GM12891 (cell line): Measurements from ENCODE around the gene FOXK1.

ENCODE experiments used
- DNase-seq: peaks from one replicate; pipeline ENCODE4 v3.0.0; 2011; ENCODE audit warnings: low spot score; ENCODE audit not compliant: insufficient read length
- FAIRE-seq: peaks from 2 replicates; lab custom pipeline; 2011; peaks lifted over from hg19 to GRCh38; lab: Jason Lieb, UNC
- PAX5 ChIP-seq: IDR thresholded peaks from 2 replicates; pipeline ENCODE4 v1.6.1; 2011; ENCODE audit warnings: low read length, moderate library complexity, mild to moderate bottlenecking; ENCODE audit not compliant: insufficient read depth, severe bottlenecking
- POLR2A ChIP-seq: IDR thresholded peaks from 2 replicates; pipeline ENCODE4 v1.6.1; 2011; ENCODE audit warnings: low read depth, low read length, control low read depth
- POLR2AphosphoS5 ChIP-seq: IDR thresholded peaks from 2 replicates; pipeline ENCODE4 v1.6.1; 2011; ENCODE audit warnings: low read depth, low read length, control low read depth
- POU2F2 ChIP-seq: IDR thresholded peaks from 2 replicates; pipeline ENCODE4 v1.6.1; 2011; ENCODE audit warnings: low read depth, mild to moderate bottlenecking, control low read depth, low read length, moderate library complexity
- SPI1 ChIP-seq: IDR thresholded peaks from 2 replicates; pipeline ENCODE4 v1.6.1; 2011; ENCODE audit warnings: low read depth, low read length, control low read depth
- TAF1 ChIP-seq: IDR thresholded peaks from 2 replicates; pipeline ENCODE4 v1.6.1; 2011; ENCODE audit warnings: low read depth, low read length, control low read depth

Gene FOXK1

GRCh38 chr7:4771737-4772136, 89.6 kb downstream of the FOXK1 start:
- TF ChIP-seq PAX5, result no peak
- no peak for TF ChIP-seq SPI1
- no peak for TF ChIP-seq POU2F2
- no peak for TF ChIP-seq TAF1
- no peak for TF ChIP-seq POLR2AphosphoS5
- no peak for TF ChIP-seq POLR2A
- DNase-seq, result no peak
- FAIRE-seq, result no peak

GRCh38 chr7:4772306-4772705, 90.2 kb downstream of the FOXK1 start:
- FAIRE-seq (no peak), DNase-seq (no peak)
- TF ChIP-seq POLR2A (no peak), TAF1 (no peak), SPI1 (no peak), PAX5 (no peak), POU2F2 (no peak), POLR2AphosphoS5 (no peak)

- DNase-seq (no peak), FAIRE-seq (peak; percentile 28)
- no peak for TF ChIP-seq POU2F2
- TF ChIP-seq SPI1, result no peak
- no peak for TF ChIP-seq POLR2A
- TF ChIP-seq PAX5, result no peak
- no peak for TF ChIP-seq POLR2AphosphoS5
- TF ChIP-seq TAF1, result no peak
These were observed 91.9 kb downstream of the FOXK1 start for GRCh38 chr7:4774007-4774406.

GRCh38 chr7:4774658-4775249, 92.7 kb downstream of the FOXK1 start:
- no peak for DNase-seq

GRCh38 chr7:4775250-4775847, 93.3 kb downstream of the FOXK1 start, which contains the start of gene AP5Z1:
Gene AP5Z1 (plus strand): TSS chr7:4775623. CDS start chr7:4775716, 93 bp downstream.
- FAIRE-seq (peak; percentile 98), DNase-seq (peak; percentile 98)
- TF ChIP-seq SPI1 (no peak), POLR2A (peak; percentile 74), TAF1 (peak; percentile 65), PAX5 (peak; percentile 85), POU2F2 (peak; percentile 23), POLR2AphosphoS5 (peak; percentile 90)

More at GRCh38 chr7:4774658-4775249, 92.7 kb downstream of the FOXK1 start:
- TF ChIP-seq POLR2A (no peak), SPI1 (no peak), PAX5 (no peak), POLR2AphosphoS5 (no peak), TAF1 (no peak), POU2F2 (no peak; the same call in 1 of the 2 replicates)
- FAIRE-seq, result no peak

GRCh38 chr7:4775848-4776623, 93.9 kb downstream of the FOXK1 start:
- DNase-seq, result no peak
- FAIRE-seq, result no peak

GRCh38 chr7:4779118-4779517, 97.0 kb downstream of the FOXK1 start:
- FAIRE-seq (no peak), DNase-seq (no peak)

More at GRCh38 chr7:4775848-4776623, 93.9 kb downstream of the FOXK1 start:
- TF ChIP-seq POLR2A (no peak), SPI1 (no peak), TAF1 (no peak), PAX5 (no peak), POU2F2 (no peak), POLR2AphosphoS5 (no peak)

GRCh38 chr7:4781366-4782069, 99.4 kb downstream of the FOXK1 start:
- no peak for TF ChIP-seq PAX5
- TF ChIP-seq TAF1, result no peak
- no peak for TF ChIP-seq POLR2A
- no peak for TF ChIP-seq SPI1
- TF ChIP-seq POU2F2, result no peak
- 0 out of 2 replicates have a peak, but pooled peaks have one; percentile 11 for TF ChIP-seq POLR2AphosphoS5
- no peak for FAIRE-seq
- no peak for DNase-seq

More at GRCh38 chr7:4779118-4779517, 97.0 kb downstream of the FOXK1 start:
- TF ChIP-seq POU2F2 (no peak), POLR2A (no peak), POLR2AphosphoS5 (no peak), TAF1 (no peak)
